Liver (tissue), 3 donors: ENCODE results near the gene MS4A15.

Experiments
- EGR1 ChIP-seq, 2 donors: IDR thresholded peaks; 2 replicates each; pipeline ENCODE4 v1.6.1; 2016 to 2018; ENCODE audit warnings: antibody characterized with exemption in 2 of 2, low read depth in 2 of 2
- GABPA ChIP-seq, 2 donors: IDR thresholded peaks in 1 of 2; conservative IDR thresholded peaks in 1 of 2; 2 replicates each; pipeline ENCODE4 v1.6.1; 2016; ENCODE audit warnings: antibody characterized with exemption in 2 of 2, mild to moderate bottlenecking in 1 of 2, moderate library complexity in 1 of 2
- HNF4G ChIP-seq: IDR thresholded peaks from 2 replicates; pipeline ENCODE4 v1.6.1; 2016; ENCODE audit warnings: antibody characterized with exemption
- JUND ChIP-seq, 2 donors: IDR thresholded peaks; 2 replicates each; pipeline ENCODE4 v1.6.1; 2016; ENCODE audit warnings: antibody characterized with exemption in 2 of 2
- RAD21 ChIP-seq, 2 donors: IDR thresholded peaks; 2 replicates each; pipeline ENCODE4 v1.6.1; 2016; ENCODE audit warnings: antibody characterized with exemption in 2 of 2, mild to moderate bottlenecking in 2 of 2
- RXRA ChIP-seq, 2 donors: IDR thresholded peaks; 2 replicates each; pipeline ENCODE4 v1.6.1; 2017 to 2018; ENCODE audit warnings: antibody characterized with exemption in 2 of 2, mild to moderate bottlenecking in 1 of 2
- TAF1 ChIP-seq: conservative IDR thresholded peaks from 2 replicates; pipeline ENCODE4 v1.6.1; 2016; ENCODE audit warnings: antibody characterized with exemption, mild to moderate bottlenecking
- YY1 ChIP-seq: IDR thresholded peaks from 2 replicates; pipeline ENCODE4 v1.6.1; 2016; ENCODE audit warnings: antibody characterized with exemption, mild to moderate bottlenecking
- TF ChIP-seq, protein P1 (sequence below): IDR thresholded peaks from 2 replicates; pipeline ENCODE4 v1.6.1; 2016; ENCODE audit warnings: antibody characterized with exemption
- TF ChIP-seq, protein P2 (sequence below): fragments of 150-350 bp; IDR thresholded peaks from 2 replicates; pipeline ENCODE4 v1.5.1; 2017; ENCODE audit warnings: improper control_type of control experiment, low read depth, low read length; ENCODE audit not compliant: missing input control
- TF ChIP-seq, protein P3 (sequence below): IDR thresholded peaks from 2 replicates; pipeline ENCODE4 v1.6.1; 2016; ENCODE audit warnings: antibody characterized with exemption
- TF ChIP-seq, protein P4 (sequence below): IDR thresholded peaks from 2 replicates; pipeline ENCODE4 v1.6.1; 2016; ENCODE audit warnings: antibody characterized with exemption
- TF ChIP-seq, protein P5 (sequence below): IDR thresholded peaks from 2 replicates; pipeline ENCODE4 v1.6.1; 2016; ENCODE audit warnings: antibody characterized with exemption, mild to moderate bottlenecking
- donor health status: healthy.
- donor health status: healthy.

DNA sequence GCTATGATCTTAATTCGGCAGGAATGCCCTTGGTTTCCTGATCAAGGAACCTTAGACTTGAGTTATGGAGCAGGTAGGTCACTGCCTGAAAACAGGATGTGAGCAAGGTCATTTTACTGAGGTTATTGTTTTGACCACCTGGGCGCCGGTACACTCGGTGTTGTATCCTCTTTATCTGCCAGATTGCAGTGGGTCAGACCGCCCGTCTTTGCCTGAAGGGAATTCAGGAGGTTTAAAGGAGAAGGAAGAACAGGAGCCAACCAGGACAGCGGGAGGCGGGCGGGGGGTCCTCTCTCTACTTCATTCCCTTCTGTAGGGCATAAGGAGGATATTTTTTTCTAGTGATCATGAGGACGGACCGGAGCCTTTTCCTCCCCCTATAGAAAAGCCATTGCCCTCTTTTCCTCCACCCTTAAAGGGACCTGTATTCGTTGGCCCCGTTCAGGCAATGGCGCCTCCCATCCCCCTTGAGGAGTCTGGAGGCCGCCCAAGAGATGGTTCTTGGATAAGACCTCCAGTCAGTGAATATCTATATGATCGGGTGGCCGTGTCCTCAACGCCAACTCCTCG, 649 bp downstream of the MS4A15 start:
- TF ChIP-seq, protein P1, sequence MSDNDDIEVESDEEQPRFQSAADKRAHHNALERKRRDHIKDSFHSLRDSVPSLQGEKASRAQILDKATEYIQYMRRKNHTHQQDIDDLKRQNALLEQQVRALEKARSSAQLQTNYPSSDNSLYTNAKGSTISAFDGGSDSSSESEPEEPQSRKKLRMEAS = no peak
- TF ChIP-seq, protein P2, sequence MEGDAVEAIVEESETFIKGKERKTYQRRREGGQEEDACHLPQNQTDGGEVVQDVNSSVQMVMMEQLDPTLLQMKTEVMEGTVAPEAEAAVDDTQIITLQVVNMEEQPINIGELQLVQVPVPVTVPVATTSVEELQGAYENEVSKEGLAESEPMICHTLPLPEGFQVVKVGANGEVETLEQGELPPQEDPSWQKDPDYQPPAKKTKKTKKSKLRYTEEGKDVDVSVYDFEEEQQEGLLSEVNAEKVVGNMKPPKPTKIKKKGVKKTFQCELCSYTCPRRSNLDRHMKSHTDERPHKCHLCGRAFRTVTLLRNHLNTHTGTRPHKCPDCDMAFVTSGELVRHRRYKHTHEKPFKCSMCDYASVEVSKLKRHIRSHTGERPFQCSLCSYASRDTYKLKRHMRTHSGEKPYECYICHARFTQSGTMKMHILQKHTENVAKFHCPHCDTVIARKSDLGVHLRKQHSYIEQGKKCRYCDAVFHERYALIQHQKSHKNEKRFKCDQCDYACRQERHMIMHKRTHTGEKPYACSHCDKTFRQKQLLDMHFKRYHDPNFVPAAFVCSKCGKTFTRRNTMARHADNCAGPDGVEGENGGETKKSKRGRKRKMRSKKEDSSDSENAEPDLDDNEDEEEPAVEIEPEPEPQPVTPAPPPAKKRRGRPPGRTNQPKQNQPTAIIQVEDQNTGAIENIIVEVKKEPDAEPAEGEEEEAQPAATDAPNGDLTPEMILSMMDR = no peak
- TF ChIP-seq GABPA (IDR thresholded peaks at IDR 0.05 in 1 of 2, conservative IDR thresholded peaks at IDR 0.05 in 1 of 2) (no peak), TAF1 (no peak), YY1 (no peak), JUND (IDR thresholded peaks at IDR 0.05) (no peak), RAD21 (IDR thresholded peaks at IDR 0.05) (no peak), RXRA (IDR thresholded peaks at IDR 0.05) (no peak), EGR1 (IDR thresholded peaks at IDR 0.05; ENCODE audit: low read depth in 2 of 2) (no peak), HNF4G (no peak)
- TF ChIP-seq, protein P3, sequence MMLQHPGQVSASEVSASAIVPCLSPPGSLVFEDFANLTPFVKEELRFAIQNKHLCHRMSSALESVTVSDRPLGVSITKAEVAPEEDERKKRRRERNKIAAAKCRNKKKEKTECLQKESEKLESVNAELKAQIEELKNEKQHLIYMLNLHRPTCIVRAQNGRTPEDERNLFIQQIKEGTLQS = no peak
- TF ChIP-seq, protein P4, sequence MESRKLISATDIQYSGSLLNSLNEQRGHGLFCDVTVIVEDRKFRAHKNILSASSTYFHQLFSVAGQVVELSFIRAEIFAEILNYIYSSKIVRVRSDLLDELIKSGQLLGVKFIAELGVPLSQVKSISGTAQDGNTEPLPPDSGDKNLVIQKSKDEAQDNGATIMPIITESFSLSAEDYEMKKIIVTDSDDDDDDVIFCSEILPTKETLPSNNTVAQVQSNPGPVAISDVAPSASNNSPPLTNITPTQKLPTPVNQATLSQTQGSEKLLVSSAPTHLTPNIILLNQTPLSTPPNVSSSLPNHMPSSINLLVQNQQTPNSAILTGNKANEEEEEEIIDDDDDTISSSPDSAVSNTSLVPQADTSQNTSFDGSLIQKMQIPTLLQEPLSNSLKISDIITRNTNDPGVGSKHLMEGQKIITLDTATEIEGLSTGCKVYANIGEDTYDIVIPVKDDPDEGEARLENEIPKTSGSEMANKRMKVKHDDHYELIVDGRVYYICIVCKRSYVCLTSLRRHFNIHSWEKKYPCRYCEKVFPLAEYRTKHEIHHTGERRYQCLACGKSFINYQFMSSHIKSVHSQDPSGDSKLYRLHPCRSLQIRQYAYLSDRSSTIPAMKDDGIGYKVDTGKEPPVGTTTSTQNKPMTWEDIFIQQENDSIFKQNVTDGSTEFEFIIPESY = no peak
- TF ChIP-seq, protein P5, sequence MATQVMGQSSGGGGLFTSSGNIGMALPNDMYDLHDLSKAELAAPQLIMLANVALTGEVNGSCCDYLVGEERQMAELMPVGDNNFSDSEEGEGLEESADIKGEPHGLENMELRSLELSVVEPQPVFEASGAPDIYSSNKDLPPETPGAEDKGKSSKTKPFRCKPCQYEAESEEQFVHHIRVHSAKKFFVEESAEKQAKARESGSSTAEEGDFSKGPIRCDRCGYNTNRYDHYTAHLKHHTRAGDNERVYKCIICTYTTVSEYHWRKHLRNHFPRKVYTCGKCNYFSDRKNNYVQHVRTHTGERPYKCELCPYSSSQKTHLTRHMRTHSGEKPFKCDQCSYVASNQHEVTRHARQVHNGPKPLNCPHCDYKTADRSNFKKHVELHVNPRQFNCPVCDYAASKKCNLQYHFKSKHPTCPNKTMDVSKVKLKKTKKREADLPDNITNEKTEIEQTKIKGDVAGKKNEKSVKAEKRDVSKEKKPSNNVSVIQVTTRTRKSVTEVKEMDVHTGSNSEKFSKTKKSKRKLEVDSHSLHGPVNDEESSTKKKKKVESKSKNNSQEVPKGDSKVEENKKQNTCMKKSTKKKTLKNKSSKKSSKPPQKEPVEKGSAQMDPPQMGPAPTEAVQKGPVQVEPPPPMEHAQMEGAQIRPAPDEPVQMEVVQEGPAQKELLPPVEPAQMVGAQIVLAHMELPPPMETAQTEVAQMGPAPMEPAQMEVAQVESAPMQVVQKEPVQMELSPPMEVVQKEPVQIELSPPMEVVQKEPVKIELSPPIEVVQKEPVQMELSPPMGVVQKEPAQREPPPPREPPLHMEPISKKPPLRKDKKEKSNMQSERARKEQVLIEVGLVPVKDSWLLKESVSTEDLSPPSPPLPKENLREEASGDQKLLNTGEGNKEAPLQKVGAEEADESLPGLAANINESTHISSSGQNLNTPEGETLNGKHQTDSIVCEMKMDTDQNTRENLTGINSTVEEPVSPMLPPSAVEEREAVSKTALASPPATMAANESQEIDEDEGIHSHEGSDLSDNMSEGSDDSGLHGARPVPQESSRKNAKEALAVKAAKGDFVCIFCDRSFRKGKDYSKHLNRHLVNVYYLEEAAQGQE = no peak
